Measurements from ENCODE around the gene C17orf114.
A peak's percentile ranks its signal among the peaks of the same experiment; 100 is the strongest.

C17orf114 gene

GRCh38 chr17:4822835-4823234 is 20.7 kb upstream of the C17orf114 start:
- DNase-seq (ENCODE audit: extremely low spot score, unreplicated experiment), result no peak
- Mint-ChIP-seq H3K4me3 (ENCODE audit: unreplicated experiment) (no peak overlapping the region), H3K36me3 (ENCODE audit: unreplicated experiment) (no peaks in the 10 kb centered on the region), H3K4me1 (ENCODE audit: unreplicated experiment) (no peaks in the 10 kb centered on the region), H3K27ac (ENCODE audit: unreplicated experiment) (no peak overlapping the region), H3K9me3 (ENCODE audit: unreplicated experiment) (no peaks in the 10 kb centered on the region), H3K27me3 (ENCODE audit: unreplicated experiment) (no peaks in the 10 kb centered on the region)
- no peak for TF ChIP-seq CTCF (IDR thresholded peaks at IDR 0.05)

GRCh38 chr17:4818276-4818675 is 16.1 kb upstream of the C17orf114 start:
- no peak for DNase-seq (ENCODE audit: extremely low spot score, unreplicated experiment)
- H3K4me3 Mint-ChIP-seq (ENCODE audit: unreplicated experiment), result no peak overlapping the region
- H3K4me1 Mint-ChIP-seq (ENCODE audit: unreplicated experiment), result no peaks in the 10 kb centered on the region
- no peak for TF ChIP-seq CTCF (IDR thresholded peaks at IDR 0.05)
- H3K27me3 Mint-ChIP-seq (ENCODE audit: unreplicated experiment), result no peaks in the 10 kb centered on the region
- H3K27ac Mint-ChIP-seq (ENCODE audit: unreplicated experiment), result no peak overlapping the region
- H3K36me3 Mint-ChIP-seq (ENCODE audit: unreplicated experiment), result peaks cover 5% of the 10 kb centered on the region
- H3K9me3 Mint-ChIP-seq (ENCODE audit: unreplicated experiment), result no peaks in the 10 kb centered on the region

GRCh38 chr17:4816826-4817225 is 14.7 kb upstream of the C17orf114 start:
- DNase-seq (ENCODE audit: extremely low spot score, unreplicated experiment), result no peak
- Mint-ChIP-seq H3K36me3 (ENCODE audit: unreplicated experiment) (peaks cover 9% of the 10 kb centered on the region), H3K4me3 (ENCODE audit: unreplicated experiment) (no peak overlapping the region), H3K4me1 (ENCODE audit: unreplicated experiment) (no peaks in the 10 kb centered on the region), H3K9me3 (ENCODE audit: unreplicated experiment) (no peaks in the 10 kb centered on the region), H3K27ac (ENCODE audit: unreplicated experiment) (no peak overlapping the region), H3K27me3 (ENCODE audit: unreplicated experiment) (no peaks in the 10 kb centered on the region)
- no peak for TF ChIP-seq CTCF (IDR thresholded peaks at IDR 0.05)

- Mint-ChIP-seq H3K36me3 (ENCODE audit: unreplicated experiment) (peaks cover 18% of the 10 kb centered on the region), H3K4me1 (ENCODE audit: unreplicated experiment) (no peaks in the 10 kb centered on the region), H3K27me3 (ENCODE audit: unreplicated experiment) (no peaks in the 10 kb centered on the region), H3K27ac (ENCODE audit: unreplicated experiment) (no peak overlapping the region), H3K4me3 (ENCODE audit: unreplicated experiment) (no peak overlapping the region), H3K9me3 (ENCODE audit: unreplicated experiment) (no peaks in the 10 kb centered on the region)
- peak; percentile 27 for TF ChIP-seq CTCF (IDR thresholded peaks at IDR 0.05)
- no peak for DNase-seq (ENCODE audit: extremely low spot score, unreplicated experiment)
Measured at GRCh38 chr17:4815043-4815675, 13.0 kb upstream of the C17orf114 start.

GRCh38 chr17:4812690-4813089 is 10.6 kb upstream of the C17orf114 start:
- Mint-ChIP-seq H3K36me3 (ENCODE audit: unreplicated experiment) (peaks cover 20% of the 10 kb centered on the region), H3K27ac (ENCODE audit: unreplicated experiment) (no peak overlapping the region), H3K4me3 (ENCODE audit: unreplicated experiment) (no peak overlapping the region), H3K9me3 (ENCODE audit: unreplicated experiment) (no peaks in the 10 kb centered on the region), H3K27me3 (ENCODE audit: unreplicated experiment) (no peaks in the 10 kb centered on the region), H3K4me1 (ENCODE audit: unreplicated experiment) (peaks cover 13% of the 10 kb centered on the region)
- no peak for DNase-seq (ENCODE audit: extremely low spot score, unreplicated experiment)
- TF ChIP-seq CTCF (IDR thresholded peaks at IDR 0.05), result no peak

Data from osteocyte (in vitro differentiated cells).